ENCODE measurements around the gene NFIB. TPM values are rescaled to one million over a fixed set of nuclear protein-coding genes. Genes with fewer than 3 reads are reported as not detected.

Gene NFIB
- total RNA-seq, 2 donors from 2014 or later, result 54.8 to 114 TPM

- Histone ChIP-seq H3K27me3 (replicated peaks; ENCODE audit: insufficient read depth) (no peaks in the 10 kb centered on the region), H3K27ac (no peak overlapping the region), H3K36me3 (no peaks in the 10 kb centered on the region), H3K4me1 (ENCODE audit: control insufficient read depth in 1 of 2, low read depth in 2 of 2) (peaks cover 21 to 45% of the 10 kb centered on the region in 2 donors), H3K4me3 (no peak overlapping the region), H3K9me3 (no peaks in the 10 kb centered on the region)
- TF ChIP-seq CTCF (IDR thresholded peaks at IDR 0.05), result no peak
- DNase-seq (ENCODE audit: low spot score) (no peak), ATAC-seq (ENCODE audit: insufficient number of reproducible peaks, low FRiP score, low read depth) (no peak)
Observed at GRCh38 chr9:14340994-14341393, 27.1 kb upstream of the NFIB start.

- Histone ChIP-seq H3K9me3 (no peaks in the 10 kb centered on the region), H3K4me3 (no peak overlapping the region), H3K27me3 (replicated peaks; ENCODE audit: insufficient read depth) (no peaks in the 10 kb centered on the region), H3K27ac (peak overlapping the region in 1 of 2 donors; percentile 24), H3K4me1 (ENCODE audit: control insufficient read depth in 1 of 2, low read depth in 2 of 2) (peaks cover 21 to 45% of the 10 kb centered on the region in 2 donors), H3K36me3 (no peaks in the 10 kb centered on the region)
- no peak for TF ChIP-seq CTCF (IDR thresholded peaks at IDR 0.05)
- ATAC-seq (ENCODE audit: insufficient number of reproducible peaks, low FRiP score, low read depth) (no peak), DNase-seq (ENCODE audit: low spot score) (no peak)
Observed at GRCh38 chr9:14340219-14340873, 26.4 kb upstream of the NFIB start.

DNA sequence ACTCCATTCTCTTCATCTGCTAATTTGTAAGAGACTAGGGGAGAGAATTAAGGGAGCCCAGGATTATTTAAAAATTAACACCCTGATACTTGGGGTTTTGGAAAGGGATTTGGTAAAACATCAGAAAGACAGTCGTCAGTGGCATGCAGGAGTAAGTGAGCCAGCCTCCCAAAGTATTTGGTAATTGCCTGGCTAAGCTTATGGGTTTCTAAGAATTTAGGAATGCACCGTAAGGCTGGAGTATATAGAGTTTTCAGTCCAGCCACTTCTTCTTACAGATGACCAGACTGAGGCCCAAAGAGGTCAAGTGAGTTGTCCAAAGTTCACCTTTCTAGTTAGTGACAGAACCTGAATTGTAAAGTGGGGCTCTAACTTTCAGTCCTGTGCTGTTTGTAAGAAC, 25.8 kb upstream of the NFIB start:
- no peaks in the 10 kb centered on the region for H3K36me3 ChIP-seq
- H3K4me3 ChIP-seq, result no peak overlapping the region
- peak overlapping the region in 1 of 2 donors; percentile 24 for H3K27ac ChIP-seq
- ATAC-seq (ENCODE audit: insufficient number of reproducible peaks, low FRiP score, low read depth) (no peak), DNase-seq (ENCODE audit: low spot score) (no peak)
- H3K9me3 ChIP-seq, result no peaks in the 10 kb centered on the region
- TF ChIP-seq CTCF (IDR thresholded peaks at IDR 0.05), result no peak
- H3K27me3 ChIP-seq (replicated peaks; ENCODE audit: insufficient read depth), result no peaks in the 10 kb centered on the region
- H3K4me1 ChIP-seq (ENCODE audit: control insufficient read depth in 1 of 2, low read depth in 2 of 2), result peaks cover 17 to 42% of the 10 kb centered on the region in 2 donors

DNA sequence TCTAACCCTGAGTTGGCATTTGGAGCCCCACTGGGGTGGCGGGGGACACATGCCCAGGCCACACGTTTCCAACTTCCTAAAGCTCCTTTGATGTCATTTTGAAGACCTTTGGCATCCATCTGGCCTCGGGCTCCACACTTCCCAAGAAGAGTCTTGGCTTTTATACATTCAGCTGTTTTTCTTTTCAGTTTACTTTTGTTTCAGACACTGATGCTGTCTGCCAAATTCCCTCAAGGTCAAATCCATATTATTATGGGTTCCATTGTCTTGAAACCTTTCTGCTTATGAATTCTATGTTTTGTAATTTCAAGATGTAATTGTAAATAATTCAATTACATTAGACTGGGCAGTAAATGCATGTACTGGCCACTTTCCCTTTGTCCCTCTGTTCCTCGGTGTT, 23.7 kb upstream of the NFIB start:
- TF ChIP-seq CTCF (IDR thresholded peaks at IDR 0.05), result no peak
- Histone ChIP-seq H3K36me3 (no peaks in the 10 kb centered on the region), H3K4me1 (ENCODE audit: control insufficient read depth in 1 of 2, low read depth in 2 of 2) (peaks cover 8 to 22% of the 10 kb centered on the region in 2 donors), H3K27me3 (replicated peaks; ENCODE audit: insufficient read depth) (no peaks in the 10 kb centered on the region), H3K4me3 (no peak overlapping the region), H3K9me3 (no peaks in the 10 kb centered on the region), H3K27ac (no peak overlapping the region)
- ATAC-seq (ENCODE audit: insufficient number of reproducible peaks, low FRiP score, low read depth) (no peak), DNase-seq (ENCODE audit: low spot score) (no peak)

DNA sequence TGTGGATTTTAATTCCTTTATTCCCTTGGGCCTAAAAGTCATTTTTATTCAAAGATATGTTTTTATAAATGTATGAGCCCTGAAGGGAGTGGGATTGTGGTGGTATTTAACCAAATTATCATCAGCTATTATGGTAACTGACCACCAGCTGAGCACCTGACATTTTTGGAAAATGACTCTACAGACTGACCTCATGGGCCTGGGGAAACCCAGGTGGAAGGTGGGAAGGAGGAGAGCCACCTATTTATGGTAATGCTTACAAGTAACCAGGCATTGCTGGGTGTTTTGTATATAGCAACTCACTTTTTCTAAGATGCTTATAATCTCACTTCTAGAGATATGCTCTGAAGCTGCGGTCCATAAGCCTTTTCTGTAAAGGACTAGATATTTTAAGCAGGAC, 22.3 kb upstream of the NFIB start:
- no peaks in the 10 kb centered on the region for H3K27me3 ChIP-seq (replicated peaks; ENCODE audit: insufficient read depth)
- H3K27ac ChIP-seq, result no peak overlapping the region
- ATAC-seq (ENCODE audit: insufficient number of reproducible peaks, low FRiP score, low read depth) (no peak), DNase-seq (ENCODE audit: low spot score) (no peak)
- TF ChIP-seq CTCF (IDR thresholded peaks at IDR 0.05), result no peak
- H3K4me3 ChIP-seq, result no peak overlapping the region
- no peaks in the 10 kb centered on the region for H3K9me3 ChIP-seq
- peaks cover 8 to 10% of the 10 kb centered on the region in 2 donors for H3K4me1 ChIP-seq (ENCODE audit: control insufficient read depth in 1 of 2, low read depth in 2 of 2)
- H3K36me3 ChIP-seq, result no peaks in the 10 kb centered on the region
